Mucosa of descending colon (tissue), 3 donors: ENCODE data around the gene TMEM53. TPM values are rescaled to one million over a fixed set of nuclear protein-coding genes. Genes with fewer than 3 reads are reported as not detected.

Experiments
- ATAC-seq: fragments of 200-7000 bp; cut with Tn5 transposase; one replicate; pipeline ENCODE4 v1.9.1; 2020; ENCODE audit warnings: mild to moderate bottlenecking, moderate library complexity
- DNase-seq, 3 donors: peaks; one replicate each; pipeline ENCODE4 v3.0.0-alpha.2; 2020
- H3K36me3 ChIP-seq: fragments of 200-600 bp; one replicate; pipeline ENCODE4 v1.8.0; 2021; ENCODE audit warnings: low read depth, mild to moderate bottlenecking
- H3K4me1 ChIP-seq: fragments of 200-600 bp; one replicate; pipeline ENCODE4 v1.8.0; 2021; ENCODE audit warnings: low read depth, mild to moderate bottlenecking
- H3K4me3 ChIP-seq: fragments of 200-600 bp; one replicate; pipeline ENCODE4 v1.8.0; 2021; ENCODE audit warnings: mild to moderate bottlenecking
- H3K9me3 ChIP-seq: fragments of 200-600 bp; one replicate; pipeline ENCODE4 v1.8.0; 2021; ENCODE audit warnings: mild to moderate bottlenecking
- intact Hi-C, 2 donors: fragments of 100-400 bp; cut with DNase I in 1 of 2; cut with micrococcal nuclease in 1 of 2; formaldehyde crosslinking; loops; one replicate each; pipeline versions ENCODE4 v1.11.0 to v1.11.1; 2022; cut with DNase I, micrococcal nuclease
- total RNA-seq, 3 donors: library from RNA; stranded (reverse); fragmentation: NEBNext Ultra II Directional in 2 of 3; extraction: Animal tissue kit (Norgen Biotek cat#: 25700) in 2 of 3; gene quantifications; one replicate each; pipeline versions ENCODE4 v1.2.1 to v1.2.4, GENCODE V29; 2021 to 2023
- TF ChIP-seq, protein P1 (sequence below): fragments of 200-600 bp; IDR thresholded peaks from one replicate; pipeline ENCODE4 v1.8.0; 2022; ENCODE audit warnings: antibody characterized with exemption, mild to moderate bottlenecking
- donor health status: DM: no; HTN: no; CAD: no; lungs with moderate emphysema.
- donor health status: DM: no; HTN: no; CAD: no.
- donor health status: DM: no; HTN: yes; CAD: no.

TMEM53 gene
- total RNA-seq, 3 donors from 2014 or later = 19.3 to 46.0 (median 36.6) TPM

DNA sequence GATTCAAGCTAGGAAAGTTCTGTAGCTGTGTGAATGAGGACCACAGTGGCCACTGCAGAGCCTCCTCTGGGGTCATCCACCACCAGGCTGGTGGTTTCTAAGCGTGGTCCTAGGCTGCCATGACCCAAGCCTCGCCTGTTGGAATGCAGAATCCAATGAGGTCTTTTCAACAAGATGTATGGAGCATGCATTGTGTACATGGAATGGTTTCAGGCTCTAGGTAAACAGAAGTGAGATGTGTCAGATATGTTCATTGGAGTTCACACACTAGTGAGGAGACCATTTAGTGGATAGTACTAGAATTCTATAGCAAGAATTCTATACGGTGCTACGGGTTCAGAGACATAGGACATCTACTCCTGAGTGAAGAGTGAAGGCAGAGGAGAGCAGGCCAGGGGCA is 46.0 kb upstream of the TMEM53 start:
- no peak for DNase-seq
- ATAC-seq = no peak
- no peaks in the 10 kb centered on the region for H3K9me3 ChIP-seq
- no peaks in the 10 kb centered on the region for H3K36me3 ChIP-seq
- intact Hi-C loops = no loop called here
- H3K4me1 ChIP-seq = no peaks in the 10 kb centered on the region
- TF ChIP-seq, protein P1, sequence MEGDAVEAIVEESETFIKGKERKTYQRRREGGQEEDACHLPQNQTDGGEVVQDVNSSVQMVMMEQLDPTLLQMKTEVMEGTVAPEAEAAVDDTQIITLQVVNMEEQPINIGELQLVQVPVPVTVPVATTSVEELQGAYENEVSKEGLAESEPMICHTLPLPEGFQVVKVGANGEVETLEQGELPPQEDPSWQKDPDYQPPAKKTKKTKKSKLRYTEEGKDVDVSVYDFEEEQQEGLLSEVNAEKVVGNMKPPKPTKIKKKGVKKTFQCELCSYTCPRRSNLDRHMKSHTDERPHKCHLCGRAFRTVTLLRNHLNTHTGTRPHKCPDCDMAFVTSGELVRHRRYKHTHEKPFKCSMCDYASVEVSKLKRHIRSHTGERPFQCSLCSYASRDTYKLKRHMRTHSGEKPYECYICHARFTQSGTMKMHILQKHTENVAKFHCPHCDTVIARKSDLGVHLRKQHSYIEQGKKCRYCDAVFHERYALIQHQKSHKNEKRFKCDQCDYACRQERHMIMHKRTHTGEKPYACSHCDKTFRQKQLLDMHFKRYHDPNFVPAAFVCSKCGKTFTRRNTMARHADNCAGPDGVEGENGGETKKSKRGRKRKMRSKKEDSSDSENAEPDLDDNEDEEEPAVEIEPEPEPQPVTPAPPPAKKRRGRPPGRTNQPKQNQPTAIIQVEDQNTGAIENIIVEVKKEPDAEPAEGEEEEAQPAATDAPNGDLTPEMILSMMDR = no peak
- no peak overlapping the region for H3K4me3 ChIP-seq

DNA sequence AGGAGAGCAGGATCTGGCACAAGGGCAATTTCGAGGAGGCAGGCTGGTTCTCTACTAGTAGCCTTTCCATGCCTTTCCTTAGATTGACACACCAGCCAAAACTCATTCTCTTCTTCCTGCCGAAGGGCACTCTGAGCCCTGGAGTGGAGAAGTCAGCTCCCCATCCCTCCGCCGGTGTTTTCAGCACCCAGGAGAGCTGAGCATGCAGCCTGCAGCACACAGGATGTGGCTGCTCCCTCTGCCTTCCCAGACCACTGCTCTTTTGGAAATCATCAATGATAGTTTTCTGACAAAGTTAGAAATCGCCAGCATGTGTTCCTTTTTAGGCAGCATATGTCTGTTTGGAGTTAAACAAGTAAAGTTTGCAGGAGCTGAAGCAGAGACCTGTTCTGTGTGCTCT is 45.0 kb upstream of the TMEM53 start:
- ATAC-seq = no peak
- Histone ChIP-seq H3K4me1 (no peaks in the 10 kb centered on the region), H3K9me3 (no peaks in the 10 kb centered on the region), H3K4me3 (no peak overlapping the region), H3K36me3 (no peaks in the 10 kb centered on the region)
- DNase-seq = no peak
- intact Hi-C loops = no loop called here
- TF ChIP-seq, protein P1 = no peak

DNA sequence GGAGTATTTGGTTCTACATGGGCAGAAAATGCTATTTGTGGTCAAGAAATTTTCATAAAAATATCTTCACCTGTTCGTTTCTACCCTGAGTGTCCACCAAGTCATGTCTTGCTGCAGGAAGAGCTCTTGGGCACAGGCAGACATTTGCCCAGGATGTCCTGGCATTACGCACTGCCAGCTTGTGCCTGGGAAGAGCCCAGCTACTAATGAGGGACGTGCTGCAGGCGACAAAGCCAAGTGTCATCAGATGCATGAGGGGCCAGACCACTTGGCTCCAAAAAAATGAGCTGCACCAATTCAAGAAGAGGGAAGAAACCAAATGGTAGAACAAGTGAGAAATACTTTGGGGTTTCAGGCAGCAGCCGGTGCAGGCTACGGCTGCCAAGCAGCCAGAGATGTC is 43.8 kb upstream of the TMEM53 start:
- ATAC-seq = no peak

DNA sequence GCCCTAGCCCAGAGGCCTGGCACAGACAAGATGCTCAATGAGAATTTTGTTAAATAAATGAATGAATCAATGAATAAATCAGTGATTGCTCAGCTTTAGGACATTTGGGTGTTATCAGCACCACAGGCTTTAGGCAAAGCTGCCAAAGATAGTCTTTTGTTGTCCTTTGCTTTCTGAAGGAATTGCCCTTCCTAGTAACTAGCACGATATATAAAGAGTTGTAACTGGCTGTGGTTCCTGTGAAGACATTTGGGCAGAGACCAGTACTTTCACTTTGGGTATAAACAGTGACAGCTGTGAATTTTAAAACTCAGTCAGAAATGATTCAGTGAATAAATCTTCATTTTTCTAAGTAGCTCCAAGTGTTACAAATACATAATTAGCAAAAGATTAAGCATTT is 43.4 kb upstream of the TMEM53 start:
- H3K36me3 ChIP-seq = no peaks in the 10 kb centered on the region
- intact Hi-C loops = no loop called here
- no peak for ATAC-seq

More for the DNA sequence above, 43.8 kb upstream of the TMEM53 start:
- no peaks in the 10 kb centered on the region for H3K9me3 ChIP-seq
- no peak overlapping the region for H3K4me3 ChIP-seq
- no peaks in the 10 kb centered on the region for H3K36me3 ChIP-seq
- TF ChIP-seq, protein P1 = no peak
- no peaks in the 10 kb centered on the region for H3K4me1 ChIP-seq
- DNase-seq = no peak
- intact Hi-C loops = no loop called here

DNA sequence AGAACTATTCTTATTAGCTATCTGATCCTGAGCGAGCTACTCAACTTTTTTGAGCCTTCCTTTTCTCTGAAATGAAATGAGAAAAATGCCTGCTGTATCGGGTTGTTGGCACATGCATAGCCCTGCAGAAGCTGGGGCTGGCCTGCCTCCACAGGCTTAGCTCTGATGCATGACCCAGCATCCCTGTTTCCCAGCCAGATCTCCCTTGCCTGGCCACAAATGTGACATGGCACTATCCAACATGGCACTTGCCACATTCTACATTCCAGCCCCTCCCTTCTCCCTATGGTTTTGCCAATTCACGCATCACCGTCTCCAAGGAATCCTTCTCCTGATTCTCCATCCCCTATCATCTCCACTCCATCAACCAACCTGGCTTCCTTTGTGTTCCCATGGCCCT is 42.9 kb upstream of the TMEM53 start:
- no peaks in the 10 kb centered on the region for H3K9me3 ChIP-seq
- no peak overlapping the region for H3K4me3 ChIP-seq
- ATAC-seq (no peak), DNase-seq (no peak)
- intact Hi-C loops = no loop called here
- H3K36me3 ChIP-seq = no peaks in the 10 kb centered on the region
- H3K4me1 ChIP-seq = no peaks in the 10 kb centered on the region
- TF ChIP-seq, protein P1 = no peak

More for the DNA sequence above, 43.4 kb upstream of the TMEM53 start:
- no peak overlapping the region for H3K4me3 ChIP-seq
- DNase-seq = no peak
- no peaks in the 10 kb centered on the region for H3K4me1 ChIP-seq
- TF ChIP-seq, protein P1 = no peak
- H3K9me3 ChIP-seq = no peaks in the 10 kb centered on the region

DNA sequence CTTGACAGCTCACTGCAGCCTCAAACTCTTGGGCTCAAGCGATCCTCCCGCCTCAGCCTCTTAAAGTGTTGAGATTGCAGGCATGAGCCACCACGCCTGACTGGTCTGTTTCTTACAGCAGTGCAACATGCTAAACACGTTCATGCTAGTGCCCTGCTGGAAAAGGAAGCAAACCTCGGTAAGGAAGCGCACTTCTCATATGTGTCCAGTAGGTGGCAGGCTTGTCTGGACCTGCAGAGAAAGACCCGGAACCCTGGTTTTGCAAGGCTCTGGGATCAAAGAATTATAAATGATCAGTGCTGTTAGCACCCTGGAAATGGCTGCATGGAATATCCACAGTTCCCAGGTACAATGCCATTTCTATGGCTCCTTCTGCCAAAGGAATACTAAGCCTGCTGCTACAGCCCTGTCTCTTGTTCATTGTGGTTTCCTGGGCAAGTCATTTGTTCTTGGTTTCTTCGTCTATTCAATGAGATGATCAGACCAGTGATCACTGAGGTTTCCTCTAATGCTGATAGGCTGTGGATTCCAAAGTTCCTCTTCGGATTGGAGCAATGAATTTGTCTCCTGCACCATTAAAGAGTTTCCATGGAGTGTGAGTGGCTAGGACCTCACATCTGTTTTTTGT is 40.8 kb upstream of the TMEM53 start:
- H3K9me3 ChIP-seq = no peaks in the 10 kb centered on the region
- no peaks in the 10 kb centered on the region for H3K4me1 ChIP-seq
- no peaks in the 10 kb centered on the region for H3K36me3 ChIP-seq
- intact Hi-C loops = no loop called here
- peak; percentile 94 for ATAC-seq
- H3K4me3 ChIP-seq = no peak overlapping the region
- peak in 2 of 3 donors; percentile 64 to 81 for DNase-seq
- TF ChIP-seq, protein P1 = peak; percentile 83
